HFFc6 (cell line): ENCODE data around the gene PEAK3. TPM values are rescaled to one million over a fixed set of nuclear protein-coding genes. Genes with fewer than 3 reads are reported as not detected.
A peak's percentile ranks its signal among the peaks of the same experiment; 100 is the strongest.

Experiments
- DNase-seq: peaks from one replicate; pipeline ENCODE4 v3.0.0-alpha.2; 2018
- H3K27ac Mint-ChIP-seq: 2 replicates; pipeline ENCODE4 v1.8.0; 2020; ENCODE audit warnings: mild to moderate bottlenecking, mixed read lengths
- H3K27me3 Mint-ChIP-seq: 2 replicates; pipeline ENCODE4 v1.8.0; 2021; ENCODE audit warnings: mild to moderate bottlenecking, moderate library complexity, mixed read lengths; ENCODE audit not compliant: insufficient read depth
- H3K36me3 Mint-ChIP-seq: 2 replicates; pipeline ENCODE4 v1.8.0; 2021; ENCODE audit warnings: low read depth, mixed read lengths
- H3K4me1 Mint-ChIP-seq: 2 replicates; pipeline ENCODE4 v1.8.0; 2020; ENCODE audit warnings: low read depth, mixed read lengths
- H3K4me3 Mint-ChIP-seq: 2 replicates; pipeline ENCODE4 v1.8.0; 2020; ENCODE audit warnings: mild to moderate bottlenecking, moderate library complexity, mixed read lengths
- H3K9me3 Mint-ChIP-seq: 2 replicates; pipeline ENCODE4 v1.8.0; 2020; ENCODE audit warnings: mild to moderate bottlenecking, mixed read lengths
- CTCF ChIP-seq: fragments of 200-600 bp; sonication (generic); IDR thresholded peaks from 2 replicates; pipeline ENCODE4 v1.5.0; 2021; ENCODE audit warnings: antibody characterized with exemption, mild to moderate bottlenecking
- total RNA-seq, 6 experiments: library from RNA; stranded (reverse); fragmentation: NEBNext Ultra II Directional; extraction: Animal tissue kit (Norgen Biotek cat#: 25700); gene quantifications; 2 replicates in 1 of 6; 3 replicates in 5 of 6; pipeline ENCODE4 v1.2.3, GENCODE V29; 2021

PEAK3 gene
- total RNA-seq, 6 experiments from 2014 or later = 0.07 to 0.53 (median 0.36) TPM

- H3K4me1 Mint-ChIP-seq = peaks cover 53% of the 10 kb centered on the region
- H3K9me3 Mint-ChIP-seq = peaks cover 5% of the 10 kb centered on the region
- H3K36me3 Mint-ChIP-seq = peaks cover 16% of the 10 kb centered on the region
- H3K27ac Mint-ChIP-seq = peak overlapping the region; percentile 46
- no peak for DNase-seq
- no peaks in the 10 kb centered on the region for H3K27me3 Mint-ChIP-seq
- no peak for TF ChIP-seq CTCF
- H3K4me3 Mint-ChIP-seq = no peak overlapping the region
Observed at GRCh38 chr19:2242092-2242537, 39.9 kb downstream of the PEAK3 start.

DNA sequence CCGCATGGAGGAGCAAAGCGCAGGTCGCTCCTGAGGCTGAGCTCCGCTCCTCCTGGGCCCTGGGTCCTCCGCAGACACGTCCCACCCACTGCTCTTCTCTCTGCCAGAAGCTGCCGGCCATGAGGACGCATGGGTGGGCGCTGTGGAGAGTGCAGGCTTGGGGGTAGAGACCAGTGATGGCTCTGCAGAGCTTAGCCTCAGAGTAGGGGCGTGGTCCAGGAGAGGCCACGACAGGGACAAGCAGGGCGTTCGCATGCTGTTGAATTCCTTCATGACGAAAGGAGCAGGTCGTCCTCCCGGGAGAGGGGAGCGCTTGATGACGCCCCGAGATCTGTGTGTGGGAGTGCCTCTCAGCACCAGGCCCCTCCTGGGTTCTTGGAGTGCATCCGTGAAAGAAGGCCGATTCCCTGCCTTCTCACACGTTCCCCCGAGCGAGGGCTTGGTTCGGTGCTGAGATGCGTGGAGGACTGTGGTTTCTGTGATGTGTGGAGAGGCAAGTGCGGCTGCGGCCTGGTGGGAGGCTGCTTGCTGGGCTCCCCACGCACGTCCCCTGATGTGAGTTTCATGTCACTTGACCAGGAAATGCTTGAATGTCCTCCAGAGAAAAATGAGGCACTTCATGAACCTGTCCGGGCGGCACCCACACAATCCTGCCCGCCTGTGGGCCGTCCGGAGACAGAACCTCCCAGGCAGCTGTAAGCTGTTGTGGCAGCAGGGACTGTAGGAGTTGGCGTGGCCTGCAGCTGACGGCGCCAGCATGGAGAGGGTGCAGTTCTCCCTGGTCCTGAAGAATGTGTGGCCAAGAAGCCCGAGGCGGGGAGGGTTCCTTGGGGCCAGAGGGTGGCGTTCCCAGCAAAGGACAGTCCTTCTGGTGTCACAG is 40.9 kb downstream of the PEAK3 start:
- H3K36me3 Mint-ChIP-seq = peaks cover 20% of the 10 kb centered on the region
- H3K27me3 Mint-ChIP-seq = peaks cover 3% of the 10 kb centered on the region; the same call in 1 of the 2 replicates
- peaks cover 53% of the 10 kb centered on the region for H3K4me1 Mint-ChIP-seq
- peak overlapping the region; percentile 89 for H3K4me3 Mint-ChIP-seq
- no peak for DNase-seq
- no peak for TF ChIP-seq CTCF
- H3K9me3 Mint-ChIP-seq = peaks cover 15% of the 10 kb centered on the region
- peak overlapping the region; percentile 77 for H3K27ac Mint-ChIP-seq

DNA sequence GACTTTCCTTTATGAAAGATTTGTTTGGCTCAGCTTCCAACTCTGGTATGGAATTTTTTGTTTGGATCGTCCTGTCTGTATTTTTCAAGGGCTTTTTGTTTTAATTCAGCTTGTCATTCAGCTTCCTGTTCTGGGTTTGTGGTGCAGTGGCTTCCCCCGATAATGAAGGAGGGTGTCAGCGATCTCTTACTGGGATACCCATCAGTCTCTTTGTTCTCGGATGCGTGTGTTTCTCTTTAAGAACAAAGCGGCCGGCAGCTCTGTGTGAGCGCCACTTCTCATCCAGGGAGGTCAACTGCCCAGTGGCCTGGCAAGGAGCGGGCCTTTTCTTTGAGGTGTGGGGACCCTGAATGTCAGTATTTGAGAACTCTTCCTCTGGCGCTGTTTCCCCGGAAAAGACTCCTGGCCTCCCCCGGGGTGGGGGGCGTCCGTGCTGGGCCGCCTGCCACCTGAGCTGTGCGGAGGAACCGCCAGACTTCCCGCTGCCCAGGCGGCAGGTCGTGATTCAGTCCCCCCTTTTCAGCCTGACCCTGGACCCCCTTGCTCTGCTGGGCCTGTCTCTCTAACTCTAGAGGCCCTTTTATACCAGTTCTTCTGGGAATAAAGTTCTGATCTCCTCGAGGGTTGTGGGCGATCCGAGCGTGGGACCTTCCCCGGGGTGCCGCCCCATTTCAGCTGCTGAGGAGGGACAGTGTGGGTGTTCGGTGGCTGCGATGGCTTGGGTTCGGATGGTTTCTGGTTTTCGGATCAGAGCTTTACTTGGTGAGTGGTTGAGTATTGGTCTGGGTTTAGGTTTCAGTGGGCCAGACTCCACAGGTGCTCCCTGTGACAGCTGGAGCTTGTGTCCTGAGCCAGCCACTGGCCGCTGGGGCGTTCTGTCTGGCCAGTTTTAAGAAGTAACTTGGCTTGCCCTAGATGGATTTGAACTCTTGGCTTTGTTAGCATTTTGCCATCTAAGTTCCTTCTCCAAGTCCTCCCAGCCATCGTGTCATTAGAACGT is 41.9 kb downstream of the PEAK3 start:
- peak overlapping the region; percentile 89 for H3K4me3 Mint-ChIP-seq
- H3K36me3 Mint-ChIP-seq = peaks cover 24% of the 10 kb centered on the region
- H3K27ac Mint-ChIP-seq = peak overlapping the region; percentile 77
- peaks cover 3% of the 10 kb centered on the region; the same call in 1 of the 2 replicates for H3K27me3 Mint-ChIP-seq
- peaks cover 15% of the 10 kb centered on the region for H3K9me3 Mint-ChIP-seq
- peaks cover 55% of the 10 kb centered on the region for H3K4me1 Mint-ChIP-seq
- DNase-seq = peak; percentile 27
- TF ChIP-seq CTCF = no peak

- Mint-ChIP-seq H3K36me3 (peaks cover 28% of the 10 kb centered on the region), H3K4me3 (peak overlapping the region; percentile 89), H3K27ac (peak overlapping the region; percentile 97), H3K9me3 (peaks cover 15% of the 10 kb centered on the region), H3K27me3 (peaks cover 6% of the 10 kb centered on the region; the same call in 1 of the 2 replicates), H3K4me1 (peaks cover 64% of the 10 kb centered on the region)
- no peak for DNase-seq
- no peak for TF ChIP-seq CTCF
Observed at GRCh38 chr19:2239173-2239572, 42.8 kb downstream of the PEAK3 start.

DNA sequence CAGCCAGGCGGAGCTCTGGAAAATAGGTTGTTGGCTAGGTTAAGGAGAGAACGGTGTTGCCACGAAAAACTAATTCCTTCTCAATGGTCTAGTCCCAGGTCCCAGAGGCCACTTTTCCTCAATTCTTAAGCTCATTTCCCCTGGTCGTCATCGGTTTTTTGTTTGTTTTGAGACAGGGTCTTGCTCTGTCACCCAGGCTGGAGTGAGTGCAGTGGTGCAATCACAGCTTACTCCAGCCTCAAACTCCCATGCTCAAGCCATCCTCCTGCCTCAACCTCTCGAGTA is 44.2 kb downstream of the PEAK3 start:
- Mint-ChIP-seq H3K27ac (peak overlapping the region; percentile 97), H3K9me3 (peaks cover 15% of the 10 kb centered on the region), H3K4me3 (peak overlapping the region; percentile 89), H3K27me3 (peaks cover 12% of the 10 kb centered on the region; the same call in 1 of the 2 replicates), H3K4me1 (peaks cover 66% of the 10 kb centered on the region), H3K36me3 (peaks cover 31% of the 10 kb centered on the region)
- no peak for DNase-seq
- TF ChIP-seq CTCF = no peak
